SHP77 treated with DMSO at 0.1 percent for 48 hours (cell line): ENCODE results near the gene SPAG16.

Experiments used
- DNase-seq: peaks from one replicate; lab custom pipeline; 2025; lab: John Stamatoyannopoulos, UW

The SPAG16 gene

DNA sequence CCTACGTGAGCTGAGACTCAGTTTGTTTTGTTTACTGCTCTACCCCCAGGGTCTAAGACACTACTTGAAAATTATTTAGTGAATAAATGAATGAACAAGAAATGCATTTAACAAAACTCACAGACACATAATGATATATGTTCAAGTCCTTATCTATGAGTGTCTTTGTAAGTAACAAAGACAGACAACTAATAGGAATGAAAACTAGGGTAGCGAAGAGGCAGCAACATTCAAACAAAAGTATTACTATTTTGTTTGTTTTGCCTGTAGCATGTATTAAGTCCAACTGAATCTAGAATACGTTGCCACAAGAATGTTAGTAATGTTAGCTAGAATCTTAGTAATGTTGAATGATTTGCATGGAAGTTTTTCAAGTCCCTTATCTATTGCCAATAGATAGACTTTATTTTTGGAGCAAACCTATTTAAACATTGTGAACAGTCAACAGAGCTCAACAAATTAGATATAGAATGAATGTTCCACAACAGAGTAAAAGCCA is 981.8 kb downstream of the SPAG16 start:
- DNase-seq = no peak

GRCh38 chr2:214277880-214278279 is 993.6 kb downstream of the SPAG16 start:
- DNase-seq = no peak

DNA sequence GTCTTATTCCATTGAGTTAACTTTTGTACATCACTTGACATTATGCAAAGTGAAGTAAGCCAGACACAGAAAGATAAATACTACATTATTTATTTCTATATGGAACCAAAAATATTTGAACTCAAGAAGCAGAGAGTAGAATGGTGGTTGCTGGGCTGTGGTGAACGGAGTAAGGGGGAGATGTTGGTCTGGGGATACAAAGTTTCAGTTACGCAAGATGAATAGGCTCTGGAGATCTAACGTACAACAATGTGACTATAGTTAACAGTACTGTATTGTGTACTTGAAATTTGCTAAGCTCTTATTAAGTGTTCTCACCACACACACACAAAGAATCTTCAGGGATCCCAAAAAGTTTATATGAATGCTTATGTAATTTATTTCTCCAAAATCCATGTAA is 1001.7 kb downstream of the SPAG16 start:
- DNase-seq = no peak

- DNase-seq = no peak
Observed at GRCh38 chr2:214293593-214293992, 1009.3 kb downstream of the SPAG16 start.

DNA sequence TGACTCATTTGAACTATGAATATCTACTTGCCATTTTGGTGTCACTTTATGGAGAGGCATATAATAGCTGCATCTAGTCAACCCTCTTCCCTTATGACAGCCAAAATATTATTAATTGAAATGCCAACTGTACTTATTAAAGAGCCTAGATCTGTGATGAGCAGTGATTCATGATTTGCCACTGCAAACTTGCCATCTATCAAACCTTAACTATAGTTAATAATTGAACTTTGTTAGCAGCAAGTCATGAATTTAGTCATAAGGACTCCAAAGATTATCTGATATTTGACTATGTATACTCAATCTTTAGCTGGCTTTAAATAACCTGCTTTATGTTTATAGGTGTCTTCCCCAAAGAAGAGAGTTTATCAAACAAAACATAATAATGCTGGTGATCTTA is 1010.2 kb downstream of the SPAG16 start:
- no peak for DNase-seq

- no peak for DNase-seq
Observed at GRCh38 chr2:214297423-214297822, 1013.2 kb downstream of the SPAG16 start.

DNA sequence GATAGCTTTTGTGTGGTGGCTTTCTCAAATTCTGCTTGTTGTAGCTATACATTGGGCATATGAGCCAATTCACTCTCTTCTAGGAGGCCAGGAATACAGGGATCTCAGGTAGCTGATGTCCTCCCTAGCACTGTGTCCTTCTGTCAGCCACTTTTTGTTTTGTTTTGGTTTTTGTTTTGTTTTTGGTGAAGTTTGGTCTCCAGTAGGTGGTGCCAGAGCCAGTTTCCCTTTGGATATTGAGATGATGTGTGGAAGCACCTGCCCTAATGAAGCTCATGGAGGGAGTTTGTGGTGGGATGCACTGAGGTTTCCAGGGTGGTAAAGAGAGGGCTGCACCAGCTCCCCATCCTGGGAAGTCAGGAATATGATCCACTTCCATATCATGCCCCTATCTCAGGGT is 1026.1 kb downstream of the SPAG16 start:
- DNase-seq = no peak

GRCh38 chr2:214311031-214311533 is 1026.8 kb downstream of the SPAG16 start:
- no peak for DNase-seq

GRCh38 chr2:214311931-214312749 is 1027.9 kb downstream of the SPAG16 start:
- no peak for DNase-seq

GRCh38 chr2:214315324-214315723 is 1031.1 kb downstream of the SPAG16 start:
- DNase-seq = no peak

- no peak for DNase-seq
Observed at GRCh38 chr2:214320211-214320610, 1035.9 kb downstream of the SPAG16 start.

DNA sequence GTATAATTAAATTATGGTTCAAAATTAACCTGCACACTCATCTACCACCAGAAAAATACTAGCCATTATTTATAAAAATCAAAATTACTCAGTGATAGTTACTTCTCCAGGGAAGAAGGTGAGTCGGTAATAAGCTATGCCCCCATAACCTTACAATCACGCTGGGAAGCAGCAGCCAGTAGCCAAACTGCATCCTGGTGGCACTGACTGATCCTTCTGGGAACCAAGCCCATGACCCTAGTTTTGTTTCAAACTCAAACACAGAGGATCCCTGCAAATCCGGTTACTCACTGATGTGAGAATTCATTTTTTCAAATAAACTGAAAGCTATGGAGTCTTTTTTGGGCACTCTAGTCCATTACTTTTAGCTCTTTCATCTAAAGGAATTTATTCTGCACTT is 1038.4 kb downstream of the SPAG16 start:
- DNase-seq = no peak

DNA sequence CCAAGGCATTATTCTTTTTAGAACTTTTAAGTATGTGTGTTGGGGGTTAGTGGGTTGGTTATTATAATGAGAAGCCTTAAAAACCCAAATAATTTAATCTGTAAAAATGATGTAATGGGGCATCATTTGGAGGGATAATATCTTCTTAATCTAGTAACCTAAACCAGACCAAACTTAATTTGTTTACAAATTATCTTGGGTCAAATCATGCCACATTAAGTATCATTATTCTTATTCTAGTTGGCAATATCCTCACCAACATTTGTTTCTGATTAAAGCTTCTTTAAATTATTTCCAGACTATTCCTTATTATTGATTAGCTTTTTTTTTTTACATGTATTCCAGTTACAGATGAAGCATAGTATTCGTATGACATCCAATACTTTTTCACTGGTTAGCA is 1041.1 kb downstream of the SPAG16 start:
- no peak for DNase-seq

GRCh38 chr2:214328941-214329340 is 1044.7 kb downstream of the SPAG16 start:
- DNase-seq = no peak

GRCh38 chr2:214341646-214342045 is 1057.4 kb downstream of the SPAG16 start:
- DNase-seq = no peak

DNA sequence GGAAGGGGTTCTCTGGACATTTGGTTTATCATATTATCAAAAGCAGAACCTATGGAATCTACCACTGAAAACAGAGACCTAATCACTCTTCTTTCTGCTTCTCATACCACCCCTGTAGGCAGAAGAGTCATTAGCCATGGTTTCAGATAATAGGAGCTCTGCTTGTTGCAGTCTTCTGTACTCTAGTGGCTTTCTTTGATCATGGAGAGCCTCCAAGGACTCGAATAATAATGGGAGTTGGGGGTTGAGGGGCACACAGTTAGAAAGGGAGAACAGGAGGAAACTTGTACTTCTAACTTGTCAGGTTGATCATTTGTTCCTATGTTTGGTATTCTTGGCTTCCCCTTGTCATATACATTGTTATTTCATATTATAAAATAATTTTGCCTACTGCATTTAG is 1074.2 kb downstream of the SPAG16 start:
- DNase-seq = no peak

DNA sequence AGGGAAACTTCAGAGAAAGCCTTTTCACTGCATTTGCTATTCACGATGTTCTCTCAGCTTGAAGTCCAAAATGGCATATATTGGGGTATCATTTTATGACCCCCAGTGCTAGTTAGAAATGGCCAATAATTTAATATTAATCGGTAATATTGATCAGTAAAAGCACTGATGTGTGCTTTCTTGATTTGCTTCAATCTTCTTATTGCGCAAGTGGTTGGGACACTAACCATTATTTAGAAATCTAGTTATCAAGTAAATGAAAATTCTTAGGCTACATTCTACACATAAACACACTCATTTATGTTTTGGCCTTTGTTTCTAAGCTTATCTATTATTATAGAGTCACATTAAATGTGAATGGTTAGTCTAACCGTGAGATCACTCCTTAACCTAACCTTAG is 1076.9 kb downstream of the SPAG16 start:
- no peak for DNase-seq

- no peak for DNase-seq
Observed at GRCh38 chr2:214365549-214365948, 1081.3 kb downstream of the SPAG16 start.

DNA sequence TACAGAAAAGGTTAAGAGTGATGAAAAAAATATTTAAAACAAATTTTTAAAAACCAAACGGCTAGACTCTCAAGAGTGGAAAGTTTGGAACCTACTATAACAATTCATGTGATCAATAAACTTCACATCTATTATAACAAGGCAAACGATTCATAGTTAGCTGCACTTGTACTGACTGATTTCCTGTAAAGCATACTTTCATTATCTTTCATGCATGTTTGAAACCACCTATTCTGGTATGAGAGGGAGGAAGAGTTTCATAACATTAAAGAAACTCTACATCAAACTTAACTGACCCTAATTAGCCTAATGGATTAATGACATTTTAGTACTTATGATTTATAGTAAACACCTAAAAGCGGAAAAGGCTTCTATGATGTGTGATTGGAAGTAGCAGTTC is 1082.9 kb downstream of the SPAG16 start:
- no peak for DNase-seq

DNA sequence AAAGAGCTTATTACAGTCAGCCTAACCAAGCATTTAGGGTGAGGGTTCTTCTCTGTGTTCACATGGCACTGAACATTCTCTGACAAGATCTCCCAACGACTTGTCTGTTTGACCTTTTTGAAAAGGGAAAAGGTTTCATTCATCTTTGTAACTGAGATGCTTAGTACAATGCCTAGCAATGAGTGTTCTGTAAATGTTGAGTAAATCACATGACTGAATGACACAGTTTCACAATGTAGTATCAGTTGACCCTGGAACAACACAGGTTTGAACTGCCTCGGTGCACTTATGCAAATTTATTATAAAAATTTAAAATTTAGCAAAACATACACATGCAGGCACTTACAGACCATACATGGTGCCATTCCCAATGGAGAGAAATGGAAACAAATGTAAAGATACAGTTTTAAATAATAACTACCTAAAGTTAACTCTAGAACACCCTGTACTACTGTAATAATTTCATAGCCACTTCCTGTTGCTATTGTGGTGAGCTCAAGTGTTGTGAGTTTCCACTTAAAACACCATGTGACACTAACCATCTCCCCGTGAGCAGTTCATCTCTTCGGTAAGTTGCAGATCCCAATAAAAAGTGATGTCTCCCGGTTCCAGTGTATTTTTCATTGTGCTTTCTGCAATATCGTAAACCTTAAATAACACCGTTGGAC is 1092.5 kb downstream of the SPAG16 start:
- DNase-seq = no peak

DNA sequence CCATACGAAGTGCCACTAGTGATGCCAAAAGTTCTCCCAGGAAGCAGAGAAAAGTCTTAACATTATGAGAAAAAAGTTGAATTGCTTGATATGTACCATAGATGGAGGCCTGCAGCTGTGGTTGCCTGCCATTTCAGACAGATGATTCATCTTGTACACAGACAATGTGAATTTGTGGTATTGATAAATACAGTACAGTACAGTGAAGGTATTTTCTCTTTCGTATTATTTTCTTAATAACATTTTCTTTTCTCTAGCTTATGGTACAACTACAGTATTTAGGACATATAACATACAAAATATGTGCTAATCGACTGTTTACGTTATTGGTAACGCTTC is 1093.0 kb downstream of the SPAG16 start:
- DNase-seq = no peak

GRCh38 chr2:214378455-214379103 is 1094.3 kb downstream of the SPAG16 start:
- no peak for DNase-seq

GRCh38 chr2:214379227-214379626 is 1095.0 kb downstream of the SPAG16 start:
- DNase-seq = no peak
